ENCODE measurements around the gene HAUS8.

DNA sequence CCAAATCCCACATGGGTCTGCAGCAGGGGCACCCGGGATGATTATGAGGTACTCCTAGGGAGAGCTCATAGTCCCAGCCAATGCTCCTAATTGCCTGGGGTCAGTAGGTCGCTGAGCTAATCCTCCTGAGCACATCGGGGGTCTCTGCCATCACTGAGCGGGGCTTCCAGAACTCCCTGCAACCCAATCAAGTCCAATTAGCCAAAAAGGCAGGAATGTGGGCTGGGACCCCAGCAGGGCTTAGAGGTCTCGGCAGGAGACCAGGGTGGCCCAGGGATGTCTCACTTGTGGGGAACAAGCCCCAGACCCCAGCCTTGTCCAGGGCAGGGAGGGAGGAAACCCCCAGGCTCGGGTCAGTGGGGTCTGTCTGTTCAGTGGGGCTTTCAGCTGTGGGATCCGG lies 31.5 kb downstream of the HAUS8 start:
- no peak for TF ChIP-seq POLR2A (IDR thresholded peaks at IDR 0.05; ENCODE audit: low read depth, low read length)
- no peak for TF ChIP-seq TAF1 (IDR thresholded peaks at IDR 0.05; ENCODE audit: low read depth, low read length)
- TF ChIP-seq POLR2AphosphoS5 (IDR thresholded peaks at IDR 0.05; ENCODE audit: low read depth, low read length): no peak
